ENCODE results near the gene GRHPR.
"Not testable (repeated sequence)": the region's sequence is repeated elsewhere in the genome, so short reads cannot be mapped to it uniquely, and the experiment has no call there.

The GRHPR gene

DNA sequence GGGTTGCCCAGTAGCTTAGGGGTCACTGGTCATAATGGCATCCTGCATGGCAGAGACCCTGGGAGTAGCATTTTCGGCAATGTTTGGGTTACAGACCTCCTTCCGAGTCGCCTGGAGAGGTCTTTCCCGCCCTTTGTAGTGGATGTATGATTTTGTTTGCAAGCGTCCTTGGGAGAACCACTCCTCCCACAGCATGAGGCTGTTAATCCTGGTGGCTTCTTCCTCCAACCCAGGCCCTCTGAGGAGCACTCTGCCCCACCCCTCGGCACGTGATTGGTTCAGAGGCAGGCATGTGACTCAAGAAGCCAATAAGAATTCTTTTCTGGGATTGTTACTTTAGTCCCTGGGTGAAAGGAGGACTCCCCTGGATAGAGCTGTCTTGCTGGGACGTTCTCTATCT lies 30.2 kb upstream of the GRHPR start:
- TF ChIP-seq, protein P1, sequence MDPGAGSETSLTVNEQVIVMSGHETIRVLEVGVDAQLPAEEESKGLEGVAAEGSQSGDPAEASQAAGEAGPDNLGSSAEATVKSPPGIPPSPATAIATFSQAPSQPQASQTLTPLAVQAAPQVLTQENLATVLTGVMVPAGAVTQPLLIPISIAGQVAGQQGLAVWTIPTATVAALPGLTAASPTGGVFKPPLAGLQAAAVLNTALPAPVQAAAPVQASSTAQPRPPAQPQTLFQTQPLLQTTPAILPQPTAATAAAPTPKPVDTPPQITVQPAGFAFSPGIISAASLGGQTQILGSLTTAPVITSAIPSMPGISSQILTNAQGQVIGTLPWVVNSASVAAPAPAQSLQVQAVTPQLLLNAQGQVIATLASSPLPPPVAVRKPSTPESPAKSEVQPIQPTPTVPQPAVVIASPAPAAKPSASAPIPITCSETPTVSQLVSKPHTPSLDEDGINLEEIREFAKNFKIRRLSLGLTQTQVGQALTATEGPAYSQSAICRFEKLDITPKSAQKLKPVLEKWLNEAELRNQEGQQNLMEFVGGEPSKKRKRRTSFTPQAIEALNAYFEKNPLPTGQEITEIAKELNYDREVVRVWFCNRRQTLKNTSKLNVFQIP (CRISPR knock-in tag; IDR thresholded peaks at IDR 0.05; ENCODE audit: borderline replicate concordance, low read depth) = no peak
- no peak for TF ChIP-seq ZNF565 (CRISPR knock-in tag; conservative IDR thresholded peaks at IDR 0.05; ENCODE audit: low read depth)
- no peak for TF ChIP-seq OSR1 (CRISPR knock-in tag; IDR thresholded peaks at IDR 0.05)
- TF ChIP-seq ESRRG (CRISPR knock-in tag; IDR thresholded peaks at IDR 0.05) = no peak
- ATAC-seq = no peak

DNA sequence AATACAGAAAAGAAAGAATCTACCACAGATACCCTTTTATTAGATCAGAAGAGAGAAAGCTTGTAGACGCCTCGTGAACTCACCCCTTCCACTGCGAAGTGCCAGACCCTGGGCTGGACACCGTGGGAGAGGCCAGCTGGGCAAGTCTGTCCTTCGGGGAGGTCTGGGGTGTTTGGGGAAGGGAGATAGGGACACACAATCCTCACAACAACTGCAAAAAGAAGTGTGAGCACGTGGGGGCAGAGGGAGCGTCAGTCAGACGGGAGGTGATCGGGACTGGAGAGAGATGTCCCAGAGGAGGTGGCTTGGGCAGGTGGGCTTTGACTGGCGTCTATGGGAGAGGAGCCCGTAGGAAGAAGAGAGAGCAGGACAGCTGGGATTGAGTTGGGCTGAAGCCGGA lies 27.3 kb upstream of the GRHPR start:
- no peak for ATAC-seq
- TF ChIP-seq CSDC2 (CRISPR knock-in tag; IDR thresholded peaks at IDR 0.05) = no peak

DNA sequence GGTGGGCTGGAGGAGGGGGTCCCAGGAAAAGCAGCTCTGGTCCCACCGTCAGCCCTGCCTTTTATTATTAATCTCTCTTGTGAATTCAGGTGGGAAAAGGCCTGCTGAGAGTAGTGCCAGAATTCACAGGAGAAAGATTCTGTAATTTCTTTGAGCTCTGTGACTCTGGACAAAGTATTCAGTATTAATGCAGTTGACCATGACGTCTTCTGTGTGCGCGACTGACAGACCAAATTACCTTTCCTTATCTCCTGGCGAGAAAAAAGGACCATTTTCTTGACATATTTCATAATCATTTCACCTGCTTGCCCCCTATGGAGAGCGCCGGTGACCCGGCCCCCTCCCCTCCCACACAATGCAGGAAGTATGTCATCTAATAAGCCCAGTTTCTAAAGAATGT lies 26.8 kb upstream of the GRHPR start:
- TF ChIP-seq RARB (CRISPR knock-in tag; IDR thresholded peaks at IDR 0.05) (no peak), ZNF565 (CRISPR knock-in tag; conservative IDR thresholded peaks at IDR 0.05; ENCODE audit: low read depth) (no peak), OSR1 (CRISPR knock-in tag; IDR thresholded peaks at IDR 0.05) (no peak), BACH2 (CRISPR knock-in tag; IDR thresholded peaks at IDR 0.05; ENCODE audit: borderline replicate concordance) (no peak), ZNF70 (CRISPR knock-in tag; IDR thresholded peaks at IDR 0.05) (no peak), CSDC2 (CRISPR knock-in tag; IDR thresholded peaks at IDR 0.05) (no peak), ARNTL (CRISPR knock-in tag; IDR thresholded peaks at IDR 0.05; ENCODE audit: borderline replicate concordance, low read depth) (no peak), ESRRG (CRISPR knock-in tag; IDR thresholded peaks at IDR 0.05) (no peak), ZFP30 (CRISPR knock-in tag; IDR thresholded peaks at IDR 0.05) (no peak), ZC3H10 (CRISPR knock-in tag; IDR thresholded peaks at IDR 0.05) (no peak), TCF4 (CRISPR knock-in tag; IDR thresholded peaks at IDR 0.05; ENCODE audit: borderline replicate concordance) (no peak), ZNF8 (CRISPR knock-in tag; IDR thresholded peaks at IDR 0.05) (no peak), ISL1 (CRISPR knock-in tag; IDR thresholded peaks at IDR 0.05) (no peak)
- TF ChIP-seq, protein P2, sequence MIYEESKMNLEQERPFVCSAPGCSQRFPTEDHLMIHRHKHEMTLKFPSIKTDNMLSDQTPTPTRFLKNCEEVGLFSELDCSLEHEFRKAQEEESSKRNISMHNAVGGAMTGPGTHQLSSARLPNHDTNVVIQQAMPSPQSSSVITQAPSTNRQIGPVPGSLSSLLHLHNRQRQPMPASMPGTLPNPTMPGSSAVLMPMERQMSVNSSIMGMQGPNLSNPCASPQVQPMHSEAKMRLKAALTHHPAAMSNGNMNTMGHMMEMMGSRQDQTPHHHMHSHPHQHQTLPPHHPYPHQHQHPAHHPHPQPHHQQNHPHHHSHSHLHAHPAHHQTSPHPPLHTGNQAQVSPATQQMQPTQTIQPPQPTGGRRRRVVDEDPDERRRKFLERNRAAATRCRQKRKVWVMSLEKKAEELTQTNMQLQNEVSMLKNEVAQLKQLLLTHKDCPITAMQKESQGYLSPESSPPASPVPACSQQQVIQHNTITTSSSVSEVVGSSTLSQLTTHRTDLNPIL (CRISPR knock-in tag; IDR thresholded peaks at IDR 0.05; ENCODE audit: low read depth) = no peak
- TF ChIP-seq, protein P1 (CRISPR knock-in tag; IDR thresholded peaks at IDR 0.05; ENCODE audit: borderline replicate concordance, low read depth) = no peak
- TF ChIP-seq, protein P3, sequence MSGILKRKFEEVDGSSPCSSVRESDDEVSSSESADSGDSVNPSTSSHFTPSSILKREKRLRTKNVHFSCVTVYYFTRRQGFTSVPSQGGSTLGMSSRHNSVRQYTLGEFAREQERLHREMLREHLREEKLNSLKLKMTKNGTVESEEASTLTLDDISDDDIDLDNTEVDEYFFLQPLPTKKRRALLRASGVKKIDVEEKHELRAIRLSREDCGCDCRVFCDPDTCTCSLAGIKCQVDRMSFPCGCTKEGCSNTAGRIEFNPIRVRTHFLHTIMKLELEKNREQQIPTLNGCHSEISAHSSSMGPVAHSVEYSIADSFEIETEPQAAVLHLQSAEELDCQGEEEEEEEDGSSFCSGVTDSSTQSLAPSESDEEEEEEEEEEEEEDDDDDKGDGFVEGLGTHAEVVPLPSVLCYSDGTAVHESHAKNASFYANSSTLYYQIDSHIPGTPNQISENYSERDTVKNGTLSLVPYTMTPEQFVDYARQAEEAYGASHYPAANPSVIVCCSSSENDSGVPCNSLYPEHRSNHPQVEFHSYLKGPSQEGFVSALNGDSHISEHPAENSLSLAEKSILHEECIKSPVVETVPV (CRISPR knock-in tag; IDR thresholded peaks at IDR 0.05) = no peak
- ATAC-seq = no peak

DNA sequence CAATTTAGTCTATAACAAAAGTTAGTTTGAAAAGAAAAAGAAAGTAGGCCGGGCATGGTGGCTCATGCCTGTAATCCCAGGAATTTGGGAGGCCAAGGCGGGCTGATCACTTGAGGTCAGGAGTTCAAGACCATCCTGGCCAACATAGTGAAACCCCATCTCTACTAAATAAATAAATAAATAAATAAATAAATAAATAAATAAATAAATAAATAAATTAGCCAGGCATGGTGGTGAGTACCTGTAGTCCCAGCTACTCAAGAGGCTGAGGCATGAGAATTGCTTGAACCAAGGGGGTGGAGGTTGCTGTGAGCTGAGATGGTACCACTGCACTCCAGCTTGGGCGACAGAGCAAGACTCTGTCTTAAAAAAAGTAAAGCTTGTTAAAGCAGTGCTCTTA lies 24.5 kb upstream of the GRHPR start:
- not testable (repeated sequence) for ATAC-seq

DNA sequence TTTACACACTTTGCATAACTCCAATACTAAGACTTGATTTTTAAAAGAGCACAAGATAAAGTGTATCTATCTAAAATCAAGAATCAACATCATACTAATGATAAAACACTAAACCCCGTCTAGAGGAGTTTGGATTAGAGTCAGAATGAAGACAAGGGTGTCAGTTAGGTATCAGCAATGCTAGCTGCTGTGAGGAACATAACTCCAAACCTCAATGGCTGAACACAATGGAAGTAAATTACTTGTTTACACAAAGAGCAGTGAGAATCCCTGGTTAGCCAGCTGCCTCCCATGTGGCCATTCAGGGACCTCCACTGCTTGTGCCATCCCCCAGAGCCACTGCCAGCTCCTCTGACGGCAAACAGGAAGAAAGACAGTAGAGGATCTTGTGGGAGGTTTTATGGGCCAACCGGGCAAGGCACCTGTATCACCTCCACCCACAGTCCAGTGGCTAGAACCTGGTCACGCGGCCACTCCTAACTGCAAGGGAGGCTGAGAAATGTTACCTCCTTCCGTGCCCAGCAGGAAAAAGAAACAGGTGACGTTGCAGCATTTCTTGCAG lies 24.0 kb upstream of the GRHPR start:
- no peak for ATAC-seq
- no peak for TF ChIP-seq ZNF70 (CRISPR knock-in tag; IDR thresholded peaks at IDR 0.05)
- TF ChIP-seq ZFP30 (CRISPR knock-in tag; IDR thresholded peaks at IDR 0.05) = no peak
- no peak for TF ChIP-seq ISL1 (CRISPR knock-in tag; IDR thresholded peaks at IDR 0.05)
- TF ChIP-seq ZFP3 (CRISPR knock-in tag; IDR thresholded peaks at IDR 0.05) = no peak
- TF ChIP-seq RARB (CRISPR knock-in tag; IDR thresholded peaks at IDR 0.05) = no peak
- no peak for TF ChIP-seq ESRRG (CRISPR knock-in tag; IDR thresholded peaks at IDR 0.05)
- TF ChIP-seq, protein P2 (CRISPR knock-in tag; IDR thresholded peaks at IDR 0.05; ENCODE audit: low read depth) = no peak
- no peak for TF ChIP-seq ZNF565 (CRISPR knock-in tag; conservative IDR thresholded peaks at IDR 0.05; ENCODE audit: low read depth)
- TF ChIP-seq ZC3H10 (CRISPR knock-in tag; IDR thresholded peaks at IDR 0.05) = no peak
- TF ChIP-seq TOX (CRISPR knock-in tag; IDR thresholded peaks at IDR 0.05; ENCODE audit: borderline replicate concordance) = no peak
- TF ChIP-seq, protein P4, sequence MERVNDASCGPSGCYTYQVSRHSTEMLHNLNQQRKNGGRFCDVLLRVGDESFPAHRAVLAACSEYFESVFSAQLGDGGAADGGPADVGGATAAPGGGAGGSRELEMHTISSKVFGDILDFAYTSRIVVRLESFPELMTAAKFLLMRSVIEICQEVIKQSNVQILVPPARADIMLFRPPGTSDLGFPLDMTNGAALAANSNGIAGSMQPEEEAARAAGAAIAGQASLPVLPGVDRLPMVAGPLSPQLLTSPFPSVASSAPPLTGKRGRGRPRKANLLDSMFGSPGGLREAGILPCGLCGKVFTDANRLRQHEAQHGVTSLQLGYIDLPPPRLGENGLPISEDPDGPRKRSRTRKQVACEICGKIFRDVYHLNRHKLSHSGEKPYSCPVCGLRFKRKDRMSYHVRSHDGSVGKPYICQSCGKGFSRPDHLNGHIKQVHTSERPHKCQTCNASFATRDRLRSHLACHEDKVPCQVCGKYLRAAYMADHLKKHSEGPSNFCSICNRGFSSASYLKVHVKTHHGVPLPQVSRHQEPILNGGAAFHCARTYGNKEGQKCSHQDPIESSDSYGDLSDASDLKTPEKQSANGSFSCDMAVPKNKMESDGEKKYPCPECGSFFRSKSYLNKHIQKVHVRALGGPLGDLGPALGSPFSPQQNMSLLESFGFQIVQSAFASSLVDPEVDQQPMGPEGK (CRISPR knock-in tag; IDR thresholded peaks at IDR 0.05; ENCODE audit: borderline replicate concordance) = no peak
- TF ChIP-seq BACH2 (CRISPR knock-in tag; IDR thresholded peaks at IDR 0.05; ENCODE audit: borderline replicate concordance) = no peak
